ENCODE results near the gene KANSL2. TPM values are rescaled to one million over a fixed set of nuclear protein-coding genes. Genes with fewer than 3 reads are reported as not detected.
"Not testable (repeated sequence)": the region's sequence is repeated elsewhere in the genome, so short reads cannot be mapped to it uniquely, and the experiment has no call there.

The KANSL2 gene, protein sequence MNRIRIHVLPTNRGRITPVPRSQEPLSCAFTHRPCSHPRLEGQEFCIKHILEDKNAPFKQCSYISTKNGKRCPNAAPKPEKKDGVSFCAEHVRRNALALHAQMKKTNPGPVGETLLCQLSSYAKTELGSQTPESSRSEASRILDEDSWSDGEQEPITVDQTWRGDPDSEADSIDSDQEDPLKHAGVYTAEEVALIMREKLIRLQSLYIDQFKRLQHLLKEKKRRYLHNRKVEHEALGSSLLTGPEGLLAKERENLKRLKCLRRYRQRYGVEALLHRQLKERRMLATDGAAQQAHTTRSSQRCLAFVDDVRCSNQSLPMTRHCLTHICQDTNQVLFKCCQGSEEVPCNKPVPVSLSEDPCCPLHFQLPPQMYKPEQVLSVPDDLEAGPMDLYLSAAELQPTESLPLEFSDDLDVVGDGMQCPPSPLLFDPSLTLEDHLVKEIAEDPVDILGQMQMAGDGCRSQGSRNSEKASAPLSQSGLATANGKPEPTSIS
- 10 to 100 TPM; 16.1 to 24.3 TPM for total RNA-seq

- Histone ChIP-seq H3K27me3 (no peaks in the 10 kb centered on the region), H3K9me3 (no peaks in the 10 kb centered on the region), H3K36me3 (no peaks in the 10 kb centered on the region), H3K9ac (ENCODE audit: low read depth in 2 of 2, low read length in 2 of 2) (peak within 1 kb of the TSS; percentile 81 to 82), H3K4me3 (peak within 1 kb of the TSS; percentile 98), H3K27ac (peak within 1 kb of the TSS; percentile 93), H3K4me1 (peaks cover 5% of the 10 kb centered on the region)
- intact Hi-C loops (cut with DNase I): no loop called here
- TF ChIP-seq, protein P1, sequence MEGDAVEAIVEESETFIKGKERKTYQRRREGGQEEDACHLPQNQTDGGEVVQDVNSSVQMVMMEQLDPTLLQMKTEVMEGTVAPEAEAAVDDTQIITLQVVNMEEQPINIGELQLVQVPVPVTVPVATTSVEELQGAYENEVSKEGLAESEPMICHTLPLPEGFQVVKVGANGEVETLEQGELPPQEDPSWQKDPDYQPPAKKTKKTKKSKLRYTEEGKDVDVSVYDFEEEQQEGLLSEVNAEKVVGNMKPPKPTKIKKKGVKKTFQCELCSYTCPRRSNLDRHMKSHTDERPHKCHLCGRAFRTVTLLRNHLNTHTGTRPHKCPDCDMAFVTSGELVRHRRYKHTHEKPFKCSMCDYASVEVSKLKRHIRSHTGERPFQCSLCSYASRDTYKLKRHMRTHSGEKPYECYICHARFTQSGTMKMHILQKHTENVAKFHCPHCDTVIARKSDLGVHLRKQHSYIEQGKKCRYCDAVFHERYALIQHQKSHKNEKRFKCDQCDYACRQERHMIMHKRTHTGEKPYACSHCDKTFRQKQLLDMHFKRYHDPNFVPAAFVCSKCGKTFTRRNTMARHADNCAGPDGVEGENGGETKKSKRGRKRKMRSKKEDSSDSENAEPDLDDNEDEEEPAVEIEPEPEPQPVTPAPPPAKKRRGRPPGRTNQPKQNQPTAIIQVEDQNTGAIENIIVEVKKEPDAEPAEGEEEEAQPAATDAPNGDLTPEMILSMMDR (IDR thresholded peaks at IDR 0.05): no peak
- DNase-seq: peak; percentile 98
These were observed at the start of gene KANSL2 for GRCh38 chr12:48681710-48682532. KANSL2 (minus strand) TSS chr12:48682238; CDS start chr12:48681632, 606 bp downstream.

DNA sequence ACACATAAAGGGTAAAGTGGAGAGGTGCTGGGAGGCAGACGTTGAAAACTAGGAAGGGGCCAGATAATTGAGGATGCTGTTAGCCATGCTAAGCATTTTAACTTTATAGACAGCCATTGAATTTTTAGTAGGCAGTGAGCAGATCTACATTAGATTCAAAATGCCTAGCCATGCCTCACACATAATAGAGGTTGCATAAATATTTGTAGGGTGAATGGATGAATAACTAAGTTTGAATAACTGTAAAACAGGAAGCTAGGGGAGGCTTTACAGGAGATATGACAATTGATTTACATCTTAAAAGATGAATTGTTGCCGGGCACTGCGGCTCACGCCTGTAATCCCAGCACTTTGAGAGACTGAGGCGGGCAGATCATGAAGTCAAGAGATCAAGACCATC, 46.8 kb upstream of the KANSL2 start:
- TF ChIP-seq, protein P1 (IDR thresholded peaks at IDR 0.05): no peak
- Histone ChIP-seq H3K27me3 (no peaks in the 10 kb centered on the region), H3K9me3 (no peaks in the 10 kb centered on the region), H3K9ac (ENCODE audit: low read depth in 2 of 2, low read length in 2 of 2) (no peak overlapping the region), H3K36me3 (no peaks in the 10 kb centered on the region), H3K4me3 (no peak overlapping the region), H3K4me1 (no peaks in the 10 kb centered on the region), H3K27ac (no peak overlapping the region)
- intact Hi-C loops (cut with DNase I): no loop called here
- DNase-seq: no peak

DNA sequence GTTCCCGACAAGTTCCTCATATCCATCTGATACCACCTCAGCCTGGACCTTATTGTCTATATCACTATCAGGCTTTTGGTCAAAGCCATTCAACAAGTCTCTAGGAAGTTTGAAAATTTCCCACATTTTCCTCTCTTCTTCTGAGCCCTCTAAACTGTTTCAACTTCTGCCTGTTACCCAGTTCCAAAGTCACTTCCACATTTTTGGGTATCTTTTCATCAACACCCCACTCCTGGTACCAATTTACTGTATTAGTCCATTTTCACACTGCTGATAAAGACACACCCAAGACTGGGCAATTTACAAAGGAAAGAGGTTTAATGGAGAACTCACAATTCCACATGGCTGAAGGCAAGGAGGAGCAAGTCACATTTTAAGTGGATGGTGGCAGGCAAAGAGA, 38.7 kb upstream of the KANSL2 start:
- H3K27me3 ChIP-seq; H3K9ac ChIP-seq (ENCODE audit: low read depth in 2 of 2, low read length in 2 of 2); DNase-seq; H3K36me3 ChIP-seq; H3K4me3 ChIP-seq; H3K4me1 ChIP-seq; intact Hi-C loops (cut with DNase I); H3K9me3 ChIP-seq; H3K27ac ChIP-seq: not testable (repeated sequence)

DNA sequence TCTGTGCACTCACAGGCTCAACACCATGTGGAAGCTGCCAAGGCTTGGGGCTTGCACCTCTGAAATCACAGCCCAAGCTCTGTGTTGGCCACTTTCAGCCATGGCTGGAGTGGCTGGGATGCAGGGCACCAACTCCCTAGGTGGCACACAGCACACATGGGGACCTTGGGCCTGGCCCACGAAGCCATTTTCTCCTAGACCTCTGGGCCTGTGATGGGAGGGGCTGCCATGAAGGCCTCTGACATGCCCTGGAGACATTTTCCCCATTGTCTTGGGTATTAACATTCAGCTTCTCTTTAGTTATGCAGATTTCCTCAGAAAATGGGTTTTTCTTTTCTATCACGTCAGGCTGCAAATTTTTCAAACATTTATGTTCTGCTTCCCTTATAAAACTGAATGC, 38.1 kb upstream of the KANSL2 start:
- H3K27ac ChIP-seq; H3K4me1 ChIP-seq; H3K9ac ChIP-seq (ENCODE audit: low read depth in 2 of 2, low read length in 2 of 2); H3K27me3 ChIP-seq; H3K4me3 ChIP-seq; H3K9me3 ChIP-seq; intact Hi-C loops (cut with DNase I); H3K36me3 ChIP-seq; DNase-seq: not testable (repeated sequence)

DNA sequence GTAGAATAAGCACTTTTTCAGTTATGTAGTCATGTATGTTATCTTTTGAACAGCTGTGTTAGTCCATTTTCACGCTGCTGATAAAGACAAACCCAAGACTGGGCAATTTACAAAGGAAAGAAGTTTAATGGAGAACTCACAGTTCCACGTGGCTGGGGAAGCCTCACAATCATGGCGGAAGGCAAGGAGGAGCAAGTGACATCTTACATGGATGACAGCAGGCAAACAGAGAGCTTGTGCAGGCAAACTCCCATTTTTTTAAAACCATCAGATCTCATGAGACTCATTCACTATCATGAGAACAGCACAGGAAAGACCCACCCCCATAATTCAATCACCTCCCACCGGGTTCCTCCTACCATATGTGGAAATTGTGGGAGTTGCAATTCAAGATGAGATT, 37.0 kb upstream of the KANSL2 start:
- H3K27me3 ChIP-seq; H3K9ac ChIP-seq (ENCODE audit: low read depth in 2 of 2, low read length in 2 of 2); H3K9me3 ChIP-seq; H3K36me3 ChIP-seq; DNase-seq; H3K4me3 ChIP-seq; intact Hi-C loops (cut with DNase I); H3K27ac ChIP-seq: not testable (repeated sequence)
- H3K4me1 ChIP-seq: peaks cover 13% of the 10 kb centered on the region

- Histone ChIP-seq H3K9me3 (no peaks in the 10 kb centered on the region), H3K27me3 (no peaks in the 10 kb centered on the region), H3K9ac (ENCODE audit: low read depth in 2 of 2, low read length in 2 of 2) (peak overlapping the region; percentile 39 to 46), H3K4me3 (peak overlapping the region; percentile 64), H3K4me1 (peaks cover 13% of the 10 kb centered on the region), H3K27ac (peak overlapping the region; percentile 94), H3K36me3 (no peaks in the 10 kb centered on the region)
- no peak for DNase-seq
- intact Hi-C loops (cut with DNase I): no loop called here
- TF ChIP-seq, protein P1 (IDR thresholded peaks at IDR 0.05): no peak
These were observed 35.2 kb upstream of the KANSL2 start for GRCh38 chr12:48717252-48717695.
